ENCODE data around the gene OBSCN. TPM values are rescaled to one million over a fixed set of nuclear protein-coding genes. Genes with fewer than 3 reads are reported as not detected.

OBSCN gene
- total and polyA plus RNA-seq, 10 of the 15 experiments (the other 5 are each of a cell fraction or from before 2014, with no cell fraction given): 0.01 to 0.36 (median 0.08) TPM; not detected in 2

DNA sequence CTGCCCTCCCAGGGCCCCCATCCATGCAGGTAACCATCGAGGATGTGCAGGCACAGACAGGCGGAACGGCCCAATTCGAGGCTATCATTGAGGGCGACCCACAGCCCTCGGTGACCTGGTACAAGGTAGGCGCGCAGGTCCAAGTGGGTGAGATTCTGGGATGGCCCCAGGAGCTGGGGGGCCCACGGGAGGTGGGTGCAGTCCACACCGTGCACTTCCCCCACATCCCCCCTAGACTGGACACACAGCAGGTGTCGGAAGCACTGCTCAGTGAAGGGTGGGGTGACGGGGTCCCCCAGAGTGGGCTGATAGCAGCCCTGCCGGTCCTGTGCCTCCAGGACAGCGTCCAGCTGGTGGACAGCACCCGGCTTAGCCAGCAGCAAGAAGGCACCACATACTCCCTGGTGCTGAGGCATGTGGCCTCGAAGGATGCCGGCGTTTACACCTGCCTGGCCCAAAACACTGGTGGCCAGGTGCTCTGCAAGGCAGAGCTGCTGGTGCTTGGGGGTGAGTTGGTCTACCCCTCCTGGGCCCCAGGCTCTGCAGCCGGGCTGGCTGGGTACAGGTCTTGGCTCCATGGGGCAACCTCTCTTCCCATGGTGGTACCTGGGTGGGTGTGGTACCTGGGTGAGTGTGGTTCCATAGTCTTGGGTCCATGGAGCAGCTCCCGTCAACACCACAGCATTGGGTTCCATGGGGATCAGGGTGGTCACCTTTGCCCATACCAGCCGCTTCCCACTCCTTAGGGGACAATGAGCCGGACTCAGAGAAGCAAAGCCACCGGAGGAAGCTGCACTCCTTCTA, 158.4 kb downstream of the OBSCN start:
- Histone ChIP-seq H3K4me2 (ENCODE audit: control insufficient read depth, insufficient read depth) (no peak overlapping the region), H3K36me3 (ENCODE audit: control insufficient read depth in 2 of 2, insufficient read depth in 2 of 2, low read length in 1 of 2) (no peaks in the 10 kb centered on the region), H3K4me1 (ENCODE audit: control insufficient read depth, insufficient read depth, low read length) (no peaks in the 10 kb centered on the region), H3K9ac (ENCODE audit: control insufficient read depth, insufficient read depth, low read length) (no peak overlapping the region), H3K27ac (ENCODE audit: control insufficient read depth, insufficient read depth) (no peak overlapping the region), H3K27me3 (replicated peaks in 1 of 2; ENCODE audit: control insufficient read depth in 2 of 2, insufficient read depth in 2 of 2, low read length in 1 of 2) (no peaks in the 10 kb centered on the region; a peak in 1 of 4 replicates), H3K4me3 (no peak overlapping the region), H4K20me1 (ENCODE audit: control insufficient read depth, insufficient read depth) (no peaks in the 10 kb centered on the region), H3K79me2 (ENCODE audit: control insufficient read depth, insufficient read depth, low read length) (no peaks in the 10 kb centered on the region), H2AFZ (ENCODE audit: control insufficient read depth, low read depth, low read length) (no peak overlapping the region), H3K9me3 (replicated peaks; ENCODE audit: control insufficient read depth, insufficient read depth, low read length) (no peaks in the 10 kb centered on the region)
- no peak for TF ChIP-seq FOXM1 (IDR thresholded peaks at IDR 0.05; ENCODE audit: low read depth, low read length)
- TF ChIP-seq, protein P1, sequence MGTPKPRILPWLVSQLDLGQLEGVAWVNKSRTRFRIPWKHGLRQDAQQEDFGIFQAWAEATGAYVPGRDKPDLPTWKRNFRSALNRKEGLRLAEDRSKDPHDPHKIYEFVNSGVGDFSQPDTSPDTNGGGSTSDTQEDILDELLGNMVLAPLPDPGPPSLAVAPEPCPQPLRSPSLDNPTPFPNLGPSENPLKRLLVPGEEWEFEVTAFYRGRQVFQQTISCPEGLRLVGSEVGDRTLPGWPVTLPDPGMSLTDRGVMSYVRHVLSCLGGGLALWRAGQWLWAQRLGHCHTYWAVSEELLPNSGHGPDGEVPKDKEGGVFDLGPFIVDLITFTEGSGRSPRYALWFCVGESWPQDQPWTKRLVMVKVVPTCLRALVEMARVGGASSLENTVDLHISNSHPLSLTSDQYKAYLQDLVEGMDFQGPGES (IDR thresholded peaks at IDR 0.05): no peak
- no peak for TF ChIP-seq MYC (IDR thresholded peaks at IDR 0.05; ENCODE audit: insufficient read depth, insufficient read length, insufficient replicate concordance, low read length, severe bottlenecking)
- no peak for TF ChIP-seq BACH1 (IDR thresholded peaks at IDR 0.05; ENCODE audit: borderline replicate concordance)
- no peak for TF ChIP-seq JUND (IDR thresholded peaks at IDR 0.05; ENCODE audit: low read depth, low read length)
- TF ChIP-seq SMAD5 (IDR thresholded peaks at IDR 0.05; ENCODE audit: low read depth): no peak
- no peak for TF ChIP-seq TCF3 (IDR thresholded peaks at IDR 0.05; ENCODE audit: borderline replicate concordance, insufficient read depth, low read depth, low read length)
- TF ChIP-seq, protein P2, sequence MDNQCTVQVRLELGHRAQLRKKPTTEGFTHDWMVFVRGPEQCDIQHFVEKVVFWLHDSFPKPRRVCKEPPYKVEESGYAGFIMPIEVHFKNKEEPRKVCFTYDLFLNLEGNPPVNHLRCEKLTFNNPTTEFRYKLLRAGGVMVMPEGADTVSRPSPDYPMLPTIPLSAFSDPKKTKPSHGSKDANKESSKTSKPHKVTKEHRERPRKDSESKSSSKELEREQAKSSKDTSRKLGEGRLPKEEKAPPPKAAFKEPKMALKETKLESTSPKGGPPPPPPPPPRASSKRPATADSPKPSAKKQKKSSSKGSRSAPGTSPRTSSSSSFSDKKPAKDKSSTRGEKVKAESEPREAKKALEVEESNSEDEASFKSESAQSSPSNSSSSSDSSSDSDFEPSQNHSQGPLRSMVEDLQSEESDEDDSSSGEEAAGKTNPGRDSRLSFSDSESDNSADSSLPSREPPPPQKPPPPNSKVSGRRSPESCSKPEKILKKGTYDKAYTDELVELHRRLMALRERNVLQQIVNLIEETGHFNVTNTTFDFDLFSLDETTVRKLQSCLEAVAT (IDR thresholded peaks at IDR 0.05): no peak
- TF ChIP-seq, protein P3, sequence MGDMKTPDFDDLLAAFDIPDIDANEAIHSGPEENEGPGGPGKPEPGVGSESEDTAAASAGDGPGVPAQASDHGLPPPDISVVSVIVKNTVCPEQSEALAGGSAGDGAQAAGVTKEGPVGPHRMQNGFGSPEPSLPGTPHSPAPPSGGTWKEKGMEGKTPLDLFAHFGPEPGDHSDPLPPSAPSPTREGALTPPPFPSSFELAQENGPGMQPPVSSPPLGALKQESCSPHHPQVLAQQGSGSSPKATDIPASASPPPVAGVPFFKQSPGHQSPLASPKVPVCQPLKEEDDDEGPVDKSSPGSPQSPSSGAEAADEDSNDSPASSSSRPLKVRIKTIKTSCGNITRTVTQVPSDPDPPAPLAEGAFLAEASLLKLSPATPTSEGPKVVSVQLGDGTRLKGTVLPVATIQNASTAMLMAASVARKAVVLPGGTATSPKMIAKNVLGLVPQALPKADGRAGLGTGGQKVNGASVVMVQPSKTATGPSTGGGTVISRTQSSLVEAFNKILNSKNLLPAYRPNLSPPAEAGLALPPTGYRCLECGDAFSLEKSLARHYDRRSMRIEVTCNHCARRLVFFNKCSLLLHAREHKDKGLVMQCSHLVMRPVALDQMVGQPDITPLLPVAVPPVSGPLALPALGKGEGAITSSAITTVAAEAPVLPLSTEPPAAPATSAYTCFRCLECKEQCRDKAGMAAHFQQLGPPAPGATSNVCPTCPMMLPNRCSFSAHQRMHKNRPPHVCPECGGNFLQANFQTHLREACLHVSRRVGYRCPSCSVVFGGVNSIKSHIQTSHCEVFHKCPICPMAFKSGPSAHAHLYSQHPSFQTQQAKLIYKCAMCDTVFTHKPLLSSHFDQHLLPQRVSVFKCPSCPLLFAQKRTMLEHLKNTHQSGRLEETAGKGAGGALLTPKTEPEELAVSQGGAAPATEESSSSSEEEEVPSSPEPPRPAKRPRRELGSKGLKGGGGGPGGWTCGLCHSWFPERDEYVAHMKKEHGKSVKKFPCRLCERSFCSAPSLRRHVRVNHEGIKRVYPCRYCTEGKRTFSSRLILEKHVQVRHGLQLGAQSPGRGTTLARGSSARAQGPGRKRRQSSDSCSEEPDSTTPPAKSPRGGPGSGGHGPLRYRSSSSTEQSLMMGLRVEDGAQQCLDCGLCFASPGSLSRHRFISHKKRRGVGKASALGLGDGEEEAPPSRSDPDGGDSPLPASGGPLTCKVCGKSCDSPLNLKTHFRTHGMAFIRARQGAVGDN (IDR thresholded peaks at IDR 0.05): no peak
- TF ChIP-seq MYB (IDR thresholded peaks at IDR 0.05; ENCODE audit: borderline replicate concordance, low read depth, low read length): no peak
- no peak for TF ChIP-seq KLF5 (IDR thresholded peaks at IDR 0.05; ENCODE audit: partially characterized antibody)
- no peak for TF ChIP-seq STAT1 (conservative IDR thresholded peaks at IDR 0.05)
- TF ChIP-seq ASH2L (IDR thresholded peaks at IDR 0.05; ENCODE audit: borderline replicate concordance, low read depth): no peak
- WGBS (ENCODE audit: insufficient coverage, insufficient replicate concordance, low lambda C conversion rate, missing lambda C conversion rate): 32% methylated on average over 23 of the region's 23 CpGs
- ChIA-PET SMC1A (ENCODE audit: uncharacterized antibody, unreplicated experiment) (no interaction called here), CTCF (no interaction called here), POLR2A (interaction anchor here (0.6 kb wide), 1 partner anchor 217 kb away, joined by 3 read pairs; the partner anchor contains the start of gene GJC2), RAD21 (ENCODE audit: unreplicated experiment) (no interaction called here)
- no TSS peak for BruUV-seq (replicated peaks)
- in situ Hi-C loops (cut with MboI): no loop called here
- DNase-seq (ENCODE audit: low read depth, low spot score) (no peak), ATAC-seq (no peak), FAIRE-seq (no peak)
- intact Hi-C loops (cut with micrococcal nuclease; ENCODE audit: unreplicated experiment): no loop called here
